Activated naive CD4-positive, alpha-beta T cell (primary cell): ENCODE data around the gene TXNDC8.
"Not testable (repeated sequence)": the region's sequence is repeated elsewhere in the genome, so short reads cannot be mapped to it uniquely, and the experiment has no call there.

ENCODE experiments used
- DNase-seq, 4 experiments: peaks; one replicate each; lab custom pipeline; 2025; lab: John Stamatoyannopoulos, UW

The TXNDC8 gene

GRCh38 chr9:110337727-110338126 is at the start of gene TXNDC8:
TXNDC8 (minus strand) TSS chr9:110337863.
- DNase-seq: no peak

GRCh38 chr9:110383491-110383890 is 45.8 kb upstream of the TXNDC8 start:
- DNase-seq: no peak

- no peak for DNase-seq
Observed at GRCh38 chr9:110382731-110383130, 45.1 kb upstream of the TXNDC8 start.

- no peak for DNase-seq
Observed at GRCh38 chr9:110371411-110372007, 33.8 kb upstream of the TXNDC8 start.

- no peak for DNase-seq
Observed at GRCh38 chr9:110370315-110370714, 32.7 kb upstream of the TXNDC8 start.

- DNase-seq: no peak
Observed at GRCh38 chr9:110364451-110364850, 26.8 kb upstream of the TXNDC8 start.

GRCh38 chr9:110358992-110359391 is 21.3 kb upstream of the TXNDC8 start:
- not testable (repeated sequence) for DNase-seq

GRCh38 chr9:110357505-110357904 is 19.8 kb upstream of the TXNDC8 start:
- no peak for DNase-seq

- no peak for DNase-seq
Observed at GRCh38 chr9:110356639-110357395, 19.2 kb upstream of the TXNDC8 start.

GRCh38 chr9:110355911-110356310 is 18.2 kb upstream of the TXNDC8 start:
- no peak for DNase-seq

- no peak for DNase-seq
Observed at GRCh38 chr9:110351009-110351467, 13.4 kb upstream of the TXNDC8 start.

- DNase-seq: no peak
Observed at GRCh38 chr9:110346325-110346724, 8.7 kb upstream of the TXNDC8 start.

GRCh38 chr9:110344821-110345220 is 7.2 kb upstream of the TXNDC8 start:
- DNase-seq: no peak

- DNase-seq: no peak
Observed at GRCh38 chr9:110343551-110343950, 5.9 kb upstream of the TXNDC8 start.

- DNase-seq: no peak
Observed at GRCh38 chr9:110340306-110340705, 2.6 kb upstream of the TXNDC8 start.

GRCh38 chr9:110338143-110338542 is 480 bp upstream of the TXNDC8 start:
- no peak for DNase-seq

GRCh38 chr9:110336363-110336762 is 1.3 kb downstream of the TXNDC8 start:
- no peak for DNase-seq

- no peak for DNase-seq
Observed at GRCh38 chr9:110334871-110335270, 2.8 kb downstream of the TXNDC8 start.

- DNase-seq: no peak
Observed at GRCh38 chr9:110334183-110334582, 3.5 kb downstream of the TXNDC8 start.

GRCh38 chr9:110332766-110333165 is 4.9 kb downstream of the TXNDC8 start:
- DNase-seq: no peak

GRCh38 chr9:110330484-110331105 is 7.1 kb downstream of the TXNDC8 start:
- no peak for DNase-seq

- no peak for DNase-seq
Observed at GRCh38 chr9:110329639-110330230, 7.9 kb downstream of the TXNDC8 start.

- no peak for DNase-seq
Observed at GRCh38 chr9:110328763-110329162, 8.9 kb downstream of the TXNDC8 start.
